ENCODE data around the gene USP49.
A peak's percentile ranks its signal among the peaks of the same experiment; 100 is the strongest.

USP49 gene

DNA sequence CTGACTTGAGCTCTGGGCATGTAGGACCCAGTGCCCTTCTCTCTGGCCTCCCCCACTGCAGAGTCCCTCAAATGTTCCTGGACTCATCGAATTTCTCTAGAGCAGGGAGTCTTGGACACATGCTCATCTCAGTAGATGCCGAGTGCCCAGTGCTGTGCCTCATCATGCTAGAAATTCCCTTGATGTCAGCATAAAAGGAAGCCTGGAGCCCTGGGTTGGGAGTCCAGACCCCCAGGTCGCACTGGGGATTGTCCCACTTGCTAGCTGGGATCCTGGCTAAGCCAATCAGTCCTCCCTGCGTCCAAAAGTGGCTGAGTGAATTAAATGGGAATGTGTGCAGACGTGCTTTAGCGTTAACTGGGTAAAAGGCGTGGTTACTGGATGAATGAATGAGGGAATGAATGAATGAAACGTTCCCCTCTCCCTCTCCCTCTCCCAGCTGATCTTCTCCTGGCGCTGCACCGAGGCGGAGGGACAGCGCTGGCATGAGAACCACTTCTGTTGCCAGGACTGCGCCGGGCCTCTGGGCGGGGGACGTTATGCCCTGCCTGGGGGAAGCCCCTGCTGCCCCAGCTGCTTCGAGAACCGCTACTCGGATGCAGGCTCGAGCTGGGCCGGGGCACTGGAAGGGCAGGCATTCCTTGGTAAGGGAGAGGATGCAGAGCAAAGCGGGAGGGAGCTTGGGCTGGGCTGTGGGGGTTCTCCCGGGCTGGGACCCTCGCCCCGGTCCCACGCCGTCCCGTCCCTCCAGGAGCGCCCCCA is 109.3 kb downstream of the USP49 start:
- H3K9me3 Mint-ChIP-seq, result no peaks in the 10 kb centered on the region
- peak overlapping the region; percentile 94 for H3K4me3 Mint-ChIP-seq
- peaks cover 8% of the 10 kb centered on the region for H3K27me3 Mint-ChIP-seq
- no peak for DNase-seq
- peak overlapping the region; percentile 46 to 98 for H3K27ac Mint-ChIP-seq
- H3K4me1 Mint-ChIP-seq, result peaks cover 36% of the 10 kb centered on the region
- ATAC-seq, result no peak

DNA sequence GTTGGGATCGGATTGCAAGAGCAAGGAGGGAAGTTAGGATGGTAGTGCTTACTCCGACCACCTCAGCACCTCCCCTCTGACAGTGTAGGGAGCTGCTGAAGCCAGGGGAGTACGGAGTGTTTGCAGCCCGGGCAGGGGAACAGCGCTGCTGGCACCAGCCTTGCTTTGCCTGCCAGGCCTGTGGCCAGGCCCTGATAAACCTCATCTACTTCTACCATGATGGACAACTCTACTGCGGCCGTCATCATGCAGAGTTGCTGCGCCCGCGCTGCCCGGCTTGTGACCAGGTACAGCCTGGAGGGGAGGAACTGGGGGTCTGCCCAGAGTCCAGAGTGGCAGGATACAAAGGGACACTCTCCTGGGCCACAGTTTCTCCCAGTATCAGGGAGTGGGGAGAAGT is 109.9 kb downstream of the USP49 start:
- no peak overlapping the region for H3K27ac Mint-ChIP-seq
- H3K9me3 Mint-ChIP-seq, result no peaks in the 10 kb centered on the region
- ATAC-seq (no peak), DNase-seq (no peak)
- H3K27me3 Mint-ChIP-seq, result peaks cover 10% of the 10 kb centered on the region
- H3K4me3 Mint-ChIP-seq, result peak overlapping the region in 1 of 2 donors; percentile 94
- peaks cover 36% of the 10 kb centered on the region for H3K4me1 Mint-ChIP-seq

DNA sequence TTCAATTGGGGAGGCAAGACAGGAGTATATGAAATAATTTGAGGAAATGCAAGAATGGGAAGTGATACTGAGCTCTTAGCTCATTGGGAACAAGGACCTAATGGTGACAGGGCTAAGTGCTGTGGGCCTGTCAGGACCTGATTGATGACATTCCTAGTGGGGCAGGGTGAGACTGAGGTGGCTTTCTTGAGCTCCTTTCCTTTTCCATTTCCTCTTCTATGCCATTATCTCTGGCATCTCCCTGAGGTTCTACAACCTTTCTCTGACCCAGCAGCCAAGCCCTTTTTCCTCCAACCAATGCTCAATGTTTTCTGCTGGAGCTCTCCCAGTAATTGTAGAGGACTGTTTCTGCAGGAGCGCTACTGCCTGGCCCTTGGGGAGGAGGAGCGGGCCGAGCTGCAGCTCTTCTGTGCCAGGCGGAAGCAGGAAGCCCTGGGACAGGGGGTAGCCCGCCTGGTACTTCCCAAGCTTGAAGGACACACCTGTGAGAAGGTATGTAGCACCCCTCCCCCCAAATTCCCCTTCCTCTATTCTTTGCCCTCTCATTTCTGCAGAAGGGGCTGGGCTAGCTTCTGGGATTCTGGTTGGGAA is 110.5 kb downstream of the USP49 start:
- no peaks in the 10 kb centered on the region for H3K9me3 Mint-ChIP-seq
- no peak overlapping the region for H3K4me3 Mint-ChIP-seq
- no peak overlapping the region for H3K27ac Mint-ChIP-seq
- DNase-seq, result no peak
- peaks cover 10% of the 10 kb centered on the region for H3K27me3 Mint-ChIP-seq
- no peak for ATAC-seq
- H3K4me1 Mint-ChIP-seq, result peaks cover 30% of the 10 kb centered on the region

DNA sequence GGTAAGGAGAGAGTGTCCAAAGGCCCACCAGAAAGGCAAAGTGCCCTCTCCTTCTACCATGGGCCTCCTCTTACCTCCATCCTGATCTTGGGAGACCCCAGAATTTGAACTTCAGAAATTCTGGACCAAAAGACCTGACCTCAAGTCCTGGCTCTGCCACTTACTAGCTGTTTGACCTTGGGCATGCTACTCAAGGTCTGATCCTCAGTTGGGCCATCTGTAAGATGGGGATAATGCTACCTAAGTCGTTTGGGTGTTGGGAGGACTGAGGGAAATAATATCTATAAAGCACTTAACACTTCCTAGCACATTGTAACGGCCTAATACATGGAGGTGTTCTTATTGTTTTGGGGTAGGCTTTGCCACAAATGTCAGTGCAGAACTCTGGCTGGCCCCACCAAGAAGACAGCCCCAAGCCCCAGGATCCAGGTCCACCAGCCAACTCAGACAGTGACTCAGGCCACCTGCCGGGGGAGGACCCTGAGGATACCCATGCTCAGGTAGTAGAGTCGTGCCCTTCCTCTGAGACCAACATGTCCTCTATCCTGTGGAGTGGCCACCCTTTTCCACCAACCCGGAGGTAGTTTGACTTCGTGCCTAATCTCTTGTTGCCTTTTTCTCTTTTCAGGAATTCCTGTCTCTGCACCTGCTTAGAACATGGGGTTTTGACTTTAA is 111.9 kb downstream of the USP49 start:
- peaks cover 10% of the 10 kb centered on the region for H3K27me3 Mint-ChIP-seq
- H3K4me3 Mint-ChIP-seq, result no peak overlapping the region
- DNase-seq, result no peak
- H3K4me1 Mint-ChIP-seq, result peaks cover 32% of the 10 kb centered on the region
- ATAC-seq, result no peak
- H3K9me3 Mint-ChIP-seq, result no peaks in the 10 kb centered on the region
- H3K27ac Mint-ChIP-seq, result peak overlapping the region in 1 of 2 donors; percentile 0

DNA sequence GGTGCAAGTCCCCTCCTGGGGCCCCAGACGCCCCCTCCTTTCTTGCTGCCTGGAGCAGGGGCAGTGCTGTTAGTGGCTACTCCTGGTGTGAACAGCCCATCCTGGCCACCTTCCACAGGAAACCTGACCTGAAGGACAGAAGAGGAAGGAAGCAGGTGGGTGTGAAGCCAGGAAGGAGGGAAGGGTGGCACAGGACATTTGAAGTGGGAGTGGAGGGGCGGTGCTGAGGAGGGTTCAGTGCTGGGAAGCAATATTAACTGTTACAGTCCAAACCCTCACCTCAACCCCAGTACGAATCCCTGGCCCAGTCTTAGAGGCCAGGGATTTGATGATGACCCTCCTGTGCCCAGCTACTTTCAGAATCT is 113.8 kb downstream of the USP49 start:
- H3K9me3 Mint-ChIP-seq, result no peaks in the 10 kb centered on the region
- no peak for DNase-seq
- H3K4me1 Mint-ChIP-seq, result peaks cover 33% of the 10 kb centered on the region
- H3K4me3 Mint-ChIP-seq, result peak overlapping the region; percentile 60 to 75
- no peak overlapping the region for H3K27ac Mint-ChIP-seq
- no peak for ATAC-seq
- H3K27me3 Mint-ChIP-seq, result peaks cover 10% of the 10 kb centered on the region

DNA sequence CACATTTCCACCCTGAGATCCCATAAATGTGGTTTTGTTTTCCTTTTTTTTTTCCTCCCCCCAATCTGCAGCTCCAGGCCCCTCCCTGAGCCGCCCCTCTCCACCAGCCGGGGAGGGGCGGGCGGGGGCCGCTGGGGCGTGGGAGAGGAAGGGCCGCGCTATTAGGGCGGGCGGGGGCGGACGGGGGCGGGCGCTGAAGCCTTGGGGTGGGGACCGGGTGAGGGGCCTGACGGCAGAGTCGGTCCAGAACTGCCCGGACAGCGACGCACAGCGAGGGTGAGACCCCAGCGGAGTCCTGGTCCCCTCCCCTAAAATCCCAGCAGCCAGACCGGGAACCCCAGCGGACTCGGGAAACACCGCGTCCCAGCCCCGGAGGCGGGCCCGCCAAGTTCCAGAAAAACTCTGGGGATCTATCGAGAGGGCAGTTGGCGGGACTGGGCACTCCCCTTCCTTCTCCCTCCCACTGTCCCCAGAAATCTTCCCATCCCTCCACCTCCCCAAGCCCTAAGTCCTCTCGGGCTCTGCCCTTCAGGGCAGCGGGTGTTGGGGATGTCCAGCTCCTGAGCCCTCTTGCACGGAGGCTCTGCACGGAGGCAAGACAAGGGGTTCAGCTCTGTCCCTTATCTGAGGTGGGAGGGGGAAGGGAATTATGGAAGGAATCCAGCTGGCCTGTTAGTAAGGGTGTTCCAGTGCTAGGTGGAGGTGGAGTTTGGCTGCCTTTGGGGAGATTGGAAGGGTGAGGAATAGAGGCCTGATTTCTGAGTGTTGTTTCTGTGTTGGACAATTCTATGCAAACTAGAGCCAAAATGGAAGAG is 114.4 kb downstream of the USP49 start, which contains the start of gene PRICKLE4:
Gene PRICKLE4, plus strand, starts transcription at position 232 of the 815 bp plus-strand sequence. CDS start 2,692 bp downstream, outside the sequence.
- ATAC-seq (no peak), DNase-seq (no peak)
- no peaks in the 10 kb centered on the region for H3K9me3 Mint-ChIP-seq
- peaks cover 10% of the 10 kb centered on the region for H3K27me3 Mint-ChIP-seq
- peak within 1 kb of the TSS; percentile 92 to 94 for H3K4me3 Mint-ChIP-seq
- peaks cover 27% of the 10 kb centered on the region for H3K4me1 Mint-ChIP-seq
- peak within 1 kb of the TSS; percentile 52 to 78 for H3K27ac Mint-ChIP-seq

DNA sequence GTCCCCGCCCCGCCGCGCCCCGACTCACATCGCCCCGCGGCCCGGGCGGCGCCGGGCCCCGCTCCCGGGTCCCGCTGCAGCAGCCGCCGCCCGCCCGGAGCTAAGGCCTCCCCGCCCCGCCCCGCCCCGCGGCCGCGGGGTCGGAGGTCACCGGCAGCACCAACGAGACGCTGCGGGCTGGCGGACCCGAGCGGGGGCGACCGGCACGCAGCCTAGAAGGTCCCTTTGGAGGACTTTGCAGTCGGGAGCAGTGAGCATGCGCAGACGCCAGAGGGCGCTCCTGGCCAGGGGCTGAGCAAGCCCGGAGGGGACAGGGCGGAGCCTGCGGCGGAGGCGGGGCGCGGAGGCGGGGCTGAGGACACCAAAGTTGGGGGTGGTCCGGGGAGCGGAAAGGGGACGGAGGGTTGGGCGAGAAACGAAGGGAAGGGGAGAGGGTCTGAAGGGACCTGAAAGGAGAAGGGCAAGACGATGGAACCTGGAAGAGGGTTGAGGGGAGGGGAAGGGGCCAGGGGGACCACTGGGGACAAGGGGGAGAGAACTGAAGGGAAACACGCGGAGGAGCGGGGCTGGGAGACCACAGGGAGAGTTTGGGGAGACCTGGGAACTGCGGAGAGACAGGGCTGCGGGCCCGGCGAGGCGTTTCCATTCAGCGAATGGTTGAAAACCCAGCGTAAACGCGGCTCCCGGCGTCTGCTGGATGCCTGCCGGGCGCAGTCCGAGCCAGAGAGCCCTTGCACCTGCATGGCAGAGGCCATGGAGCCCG is 115.2 kb downstream of the USP49 start, which contains the start of gene FRS3:
Gene FRS3, minus strand, starts transcription at position 113 of the 763 bp plus-strand sequence. CDS start 2,913 bp downstream, outside the sequence.
- peak; percentile 99 for DNase-seq
- H3K4me1 Mint-ChIP-seq, result peaks cover 25% of the 10 kb centered on the region
- H3K27me3 Mint-ChIP-seq, result peaks cover 10% of the 10 kb centered on the region
- no peaks in the 10 kb centered on the region for H3K9me3 Mint-ChIP-seq
- ATAC-seq, result peak; percentile 95
- H3K27ac Mint-ChIP-seq, result peak within 1 kb of the TSS; percentile 57 to 94
- H3K4me3 Mint-ChIP-seq, result peak within 1 kb of the TSS; percentile 92 to 94

DNA sequence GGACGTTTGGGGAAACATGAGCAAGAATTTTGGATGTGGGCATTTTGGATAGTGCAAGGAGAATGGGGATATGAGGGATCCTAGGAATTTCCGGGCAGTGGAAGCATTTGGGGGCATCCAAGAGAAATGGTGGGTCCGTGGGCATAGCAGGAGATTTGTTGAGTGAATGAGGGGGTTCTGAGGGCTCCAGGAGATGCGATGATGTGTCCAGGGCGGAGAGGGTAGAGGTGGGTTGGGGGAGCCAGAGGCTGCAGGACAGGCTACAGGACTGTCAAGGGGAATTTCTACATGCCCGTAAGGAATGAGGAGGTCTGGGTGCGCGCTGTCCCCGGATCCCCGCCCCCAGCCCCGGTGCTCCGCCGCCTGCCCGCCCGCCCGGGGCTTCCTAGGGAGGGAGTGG is 115.8 kb downstream of the USP49 start:
- H3K9me3 Mint-ChIP-seq, result no peaks in the 10 kb centered on the region
- DNase-seq (no peak), ATAC-seq (no peak)
- H3K27me3 Mint-ChIP-seq, result peaks cover 10% of the 10 kb centered on the region
- H3K4me1 Mint-ChIP-seq, result peaks cover 25% of the 10 kb centered on the region
- peak overlapping the region; percentile 86 for H3K4me3 Mint-ChIP-seq
- peak overlapping the region; percentile 57 to 94 for H3K27ac Mint-ChIP-seq

DNA sequence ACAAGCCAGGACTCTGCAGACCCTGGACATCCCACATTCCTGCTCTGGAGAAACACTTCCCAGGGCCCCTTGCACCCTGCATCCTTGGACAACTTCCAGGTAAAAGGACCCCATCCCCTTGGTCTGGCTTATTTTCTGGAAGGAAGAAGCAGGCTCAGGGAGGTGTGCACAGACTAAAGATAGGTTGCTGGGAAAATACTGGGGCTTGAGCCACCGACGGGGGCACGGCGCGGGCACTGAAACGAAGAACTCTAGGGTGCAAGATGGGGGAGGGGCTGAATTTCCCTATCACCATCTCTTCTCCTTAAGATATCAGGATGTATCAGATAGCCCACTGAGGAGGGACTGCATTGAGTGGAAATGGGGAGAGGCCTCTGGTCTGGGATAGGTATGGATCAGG is 116.3 kb downstream of the USP49 start:
- ATAC-seq, result no peak
- H3K4me1 Mint-ChIP-seq, result peaks cover 25% of the 10 kb centered on the region
- H3K27ac Mint-ChIP-seq, result peak overlapping the region; percentile 57 to 82

DNA sequence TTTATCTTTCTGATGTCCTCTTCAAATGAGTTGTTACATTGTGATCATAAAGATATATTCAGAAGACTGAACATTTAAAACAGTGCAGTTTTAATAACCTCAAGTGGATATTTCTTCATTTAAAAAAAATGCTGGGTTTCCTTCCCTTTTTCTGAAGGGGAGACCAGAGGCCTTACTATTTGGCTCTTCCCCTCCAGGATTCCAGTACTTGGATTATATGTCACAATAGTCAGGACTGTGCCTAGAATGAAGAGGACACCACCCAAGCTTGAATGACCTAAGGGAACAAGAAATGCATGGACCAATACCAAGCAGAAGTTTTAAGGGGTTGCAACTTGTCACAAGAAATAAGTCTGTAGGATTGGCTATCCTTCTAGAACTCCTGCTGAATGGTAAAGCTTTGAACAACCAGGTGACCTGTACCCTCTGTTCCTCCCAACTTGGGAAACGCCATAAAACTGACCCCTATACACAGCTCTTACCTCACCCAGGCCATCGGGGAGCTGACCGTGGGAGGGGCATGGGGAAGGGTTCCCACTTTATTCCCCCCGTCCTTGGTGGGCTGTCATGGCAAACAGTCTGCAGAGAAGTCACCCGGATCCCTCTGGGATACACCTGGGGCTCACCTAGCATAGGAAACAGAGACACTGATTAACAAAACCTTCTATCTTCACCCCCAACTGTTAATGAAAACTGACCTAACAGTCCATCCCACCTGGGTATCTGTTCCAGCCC is 117.5 kb downstream of the USP49 start:
- DNase-seq (no peak), ATAC-seq (no peak)
- Mint-ChIP-seq H3K27me3 (peaks cover 10% of the 10 kb centered on the region), H3K4me3 (no peak overlapping the region), H3K27ac (no peak overlapping the region), H3K4me1 (peaks cover 25% of the 10 kb centered on the region), H3K9me3 (no peaks in the 10 kb centered on the region)

More for the DNA sequence above, 116.3 kb downstream of the USP49 start:
- Mint-ChIP-seq H3K27me3 (peaks cover 10% of the 10 kb centered on the region), H3K9me3 (no peaks in the 10 kb centered on the region), H3K4me3 (peak overlapping the region; percentile 86)
- no peak for DNase-seq

DNA sequence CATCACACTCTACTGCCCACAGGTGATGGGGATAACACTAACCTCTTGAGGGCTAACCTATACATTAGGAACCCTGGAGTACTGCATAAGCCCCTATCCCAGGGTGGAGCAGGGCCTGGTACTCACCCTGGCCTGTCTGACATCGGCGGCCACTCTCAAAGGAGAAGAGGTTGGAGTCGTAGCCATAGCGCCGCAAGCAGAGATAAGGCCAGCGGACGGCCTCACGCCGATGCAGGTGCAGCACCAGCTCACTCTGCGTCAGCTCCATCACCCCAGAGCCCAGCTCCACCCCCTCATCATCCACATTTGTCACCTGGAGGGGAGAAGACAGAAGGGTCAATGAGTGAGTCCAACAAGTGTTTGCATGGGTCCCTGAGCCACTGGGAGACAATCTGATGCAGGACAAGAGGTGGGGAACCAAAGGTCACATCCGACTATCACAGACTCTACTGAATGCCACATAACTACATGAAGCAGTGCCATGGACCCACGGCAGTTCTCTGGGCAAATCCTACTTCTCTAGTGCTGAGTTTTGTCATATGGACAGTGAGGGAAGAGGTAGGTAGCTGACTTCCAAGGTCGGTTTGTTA is 119.8 kb downstream of the USP49 start:
- peaks cover 13% of the 10 kb centered on the region for H3K4me1 Mint-ChIP-seq
- H3K4me3 Mint-ChIP-seq, result no peak overlapping the region
- H3K9me3 Mint-ChIP-seq, result no peaks in the 10 kb centered on the region

DNA sequence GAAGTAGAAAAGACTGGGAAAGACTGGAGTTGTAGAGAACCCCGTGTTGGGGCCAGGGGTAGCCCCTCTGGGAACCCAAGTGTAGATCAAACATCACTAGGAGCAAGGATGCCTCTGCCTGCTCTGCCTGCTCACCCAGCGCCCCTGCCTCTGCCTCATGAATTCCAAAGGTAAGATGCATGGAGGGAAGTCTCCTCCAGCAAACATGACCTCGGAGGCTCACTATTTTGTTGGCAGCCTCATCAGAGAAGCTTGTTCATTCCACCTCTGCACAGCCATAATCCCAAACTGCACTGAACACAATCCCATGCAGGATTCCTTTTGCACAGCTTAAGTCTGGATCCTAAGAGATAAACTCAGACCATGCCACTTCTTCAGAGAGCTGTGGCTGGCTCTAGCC is 120.3 kb downstream of the USP49 start:
- H3K27me3 Mint-ChIP-seq, result no peaks in the 10 kb centered on the region
- no peak for DNase-seq
- no peaks in the 10 kb centered on the region for H3K9me3 Mint-ChIP-seq
- peaks cover 13% of the 10 kb centered on the region for H3K4me1 Mint-ChIP-seq
- H3K4me3 Mint-ChIP-seq, result no peak overlapping the region
- no peak overlapping the region for H3K27ac Mint-ChIP-seq
- no peak for ATAC-seq

More for the DNA sequence above, 119.8 kb downstream of the USP49 start:
- ATAC-seq (no peak), DNase-seq (no peak)
- Mint-ChIP-seq H3K27ac (no peak overlapping the region), H3K27me3 (no peaks in the 10 kb centered on the region)

DNA sequence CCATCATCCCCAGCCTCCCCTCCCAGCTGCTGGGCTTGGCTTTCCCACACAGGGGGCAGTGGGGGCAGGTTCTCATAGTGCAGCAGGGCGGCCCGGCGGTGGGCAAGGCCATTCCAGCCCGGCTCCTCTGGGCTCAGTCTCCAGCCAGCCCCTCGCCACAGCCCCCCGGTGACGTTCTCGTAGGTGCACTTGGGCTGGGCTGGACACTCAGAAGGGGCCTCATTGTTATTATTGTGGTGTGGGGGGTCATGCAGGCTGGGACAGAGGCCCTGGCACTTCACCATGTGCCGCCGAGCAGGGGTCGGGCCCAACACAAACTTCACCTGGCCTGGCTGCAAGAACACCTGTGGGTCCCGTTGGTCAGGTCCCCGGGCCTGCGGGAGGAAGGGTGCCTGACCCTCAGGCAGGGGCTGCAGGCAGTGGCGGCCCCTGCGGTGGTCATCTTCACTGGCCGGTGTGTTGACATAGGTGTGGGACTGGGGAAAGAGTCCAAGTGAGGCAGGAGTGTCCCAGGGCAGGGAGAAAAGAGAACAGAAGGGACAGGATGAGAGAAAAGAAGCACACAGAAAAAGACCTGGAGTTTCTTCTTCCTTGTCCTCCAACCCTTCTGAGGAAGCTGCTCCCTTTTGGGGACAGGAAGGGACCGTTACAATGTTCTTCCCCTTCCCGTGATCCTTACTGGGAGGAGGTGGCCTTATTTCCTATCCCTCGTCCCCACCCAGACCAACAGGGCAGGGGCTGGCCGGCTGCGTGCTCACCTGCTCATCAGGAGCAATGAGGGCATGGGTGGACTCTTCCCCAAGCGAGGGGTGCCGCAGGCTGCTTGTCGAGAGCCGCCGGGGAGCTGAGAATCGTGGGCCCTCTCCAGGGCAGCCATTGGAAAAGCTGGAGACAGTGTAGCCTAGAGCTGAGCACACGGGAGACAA is 123.9 kb downstream of the USP49 start:
- ATAC-seq, result no peak
- H3K4me3 Mint-ChIP-seq, result no peak overlapping the region
- no peaks in the 10 kb centered on the region for H3K27me3 Mint-ChIP-seq
- peaks cover 17% of the 10 kb centered on the region for H3K4me1 Mint-ChIP-seq
- H3K9me3 Mint-ChIP-seq, result no peaks in the 10 kb centered on the region
- DNase-seq, result no peak
- H3K27ac Mint-ChIP-seq, result no peak overlapping the region
